Right atrium auricular region (tissue), 2 donors: Measurements from ENCODE around the gene GPRC5A. TPM values are rescaled to one million over a fixed set of nuclear protein-coding genes. Genes with fewer than 3 reads are reported as not detected.
"Not testable (repeated sequence)": the region's sequence is repeated elsewhere in the genome, so short reads cannot be mapped to it uniquely, and the experiment has no call there.

Source experiments
- DNase-seq: peaks from one replicate; pipeline ENCODE4 v3.0.0-alpha.2; 2019; ENCODE audit warnings: low spot score
- H3K27ac ChIP-seq, 2 donors: fragments of 200-600 bp; sonication (generic); 1 replicate in 1 of 2; 2 replicates in 1 of 2; pipeline ENCODE4 v1.5.1; 2016 to 2019
- H3K27me3 ChIP-seq, 2 donors: fragments of 200-600 bp; sonication (generic); one replicate each; pipeline versions ENCODE4 v1.5.1 to v1.6.0; 2017 to 2019
- H3K36me3 ChIP-seq: fragments of 200-600 bp; sonication (generic); one replicate; pipeline ENCODE4 v1.5.1; 2016
- H3K4me1 ChIP-seq, 2 donors: fragments of 200-600 bp; sonication (generic); one replicate each; pipeline versions ENCODE4 v1.5.1 to v1.6.0; 2017 to 2019
- H3K4me3 ChIP-seq, 2 donors: fragments of 200-600 bp; sonication (generic); 1 replicate in 1 of 2; 2 replicates in 1 of 2; pipeline ENCODE4 v1.5.1; 2017 to 2019; ENCODE audit warnings: mild to moderate bottlenecking in 1 of 2, moderate library complexity in 1 of 2
- H3K9me3 ChIP-seq, 2 donors: fragments of 200-600 bp; sonication (generic); one replicate each; pipeline ENCODE4 v1.5.1; 2019
- total RNA-seq, 2 donors: library from RNA; depleted of rRNA; stranded (reverse); fragments of >200 nt; gene quantifications; one replicate each; pipeline ENCODE4 v1.1.0, GENCODE V29; 2016
- TF ChIP-seq, protein P1 (sequence below), 2 donors: fragments of 200-600 bp; sonication (generic); IDR thresholded peaks; one replicate each; pipeline ENCODE4 v1.5.1; 2019; ENCODE audit warnings: antibody characterized with exemption in 2 of 2

Gene GPRC5A, protein sequence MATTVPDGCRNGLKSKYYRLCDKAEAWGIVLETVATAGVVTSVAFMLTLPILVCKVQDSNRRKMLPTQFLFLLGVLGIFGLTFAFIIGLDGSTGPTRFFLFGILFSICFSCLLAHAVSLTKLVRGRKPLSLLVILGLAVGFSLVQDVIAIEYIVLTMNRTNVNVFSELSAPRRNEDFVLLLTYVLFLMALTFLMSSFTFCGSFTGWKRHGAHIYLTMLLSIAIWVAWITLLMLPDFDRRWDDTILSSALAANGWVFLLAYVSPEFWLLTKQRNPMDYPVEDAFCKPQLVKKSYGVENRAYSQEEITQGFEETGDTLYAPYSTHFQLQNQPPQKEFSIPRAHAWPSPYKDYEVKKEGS
- 10 to 100 TPM; 10.1 to 14.3 TPM for total RNA-seq

DNA sequence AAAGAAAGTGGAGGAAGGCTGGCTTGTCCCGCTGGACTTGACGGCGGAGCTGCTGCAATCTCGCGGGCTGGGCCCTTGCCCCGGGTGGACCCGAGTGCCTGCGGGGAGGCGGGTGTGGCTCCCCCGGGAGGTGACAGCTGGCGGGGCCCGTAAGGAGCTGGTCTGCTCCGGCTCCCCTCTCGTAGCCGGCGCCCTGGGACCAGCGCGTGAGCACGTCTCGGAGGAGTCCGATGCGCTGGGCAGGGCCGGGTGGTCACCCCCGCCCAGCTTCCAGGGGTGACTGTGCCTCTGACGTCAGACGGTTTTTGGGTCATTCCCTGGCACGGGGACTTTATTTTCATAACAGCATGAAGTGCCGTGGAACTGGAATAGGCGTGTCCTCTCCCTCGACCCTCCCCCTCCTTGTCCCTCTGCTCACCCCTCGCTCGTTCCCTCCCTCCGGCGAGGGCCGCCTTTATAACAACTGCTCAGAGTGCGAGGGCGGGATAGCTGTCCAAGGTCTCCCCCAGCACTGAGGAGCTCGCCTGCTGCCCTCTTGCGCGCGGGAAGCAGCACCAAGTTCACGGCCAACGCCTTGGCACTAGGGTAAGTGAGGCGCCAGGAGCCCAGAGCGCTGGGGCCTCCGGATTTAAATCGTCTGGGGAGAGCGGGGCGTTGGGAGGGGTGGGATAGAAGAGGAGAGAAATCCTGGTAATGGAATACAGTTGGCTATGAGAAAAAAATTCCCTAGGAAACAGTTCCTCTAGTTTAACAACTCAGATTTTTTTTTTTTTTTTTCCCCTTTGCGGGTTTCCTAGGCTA lies at the start of gene GPRC5A:
Gene GPRC5A, plus strand, starts transcription at position 483 of the 801 bp plus-strand sequence. CDS start 16,688 bp downstream, outside the sequence.
- peak; percentile 97 for DNase-seq
- TF ChIP-seq, protein P1, sequence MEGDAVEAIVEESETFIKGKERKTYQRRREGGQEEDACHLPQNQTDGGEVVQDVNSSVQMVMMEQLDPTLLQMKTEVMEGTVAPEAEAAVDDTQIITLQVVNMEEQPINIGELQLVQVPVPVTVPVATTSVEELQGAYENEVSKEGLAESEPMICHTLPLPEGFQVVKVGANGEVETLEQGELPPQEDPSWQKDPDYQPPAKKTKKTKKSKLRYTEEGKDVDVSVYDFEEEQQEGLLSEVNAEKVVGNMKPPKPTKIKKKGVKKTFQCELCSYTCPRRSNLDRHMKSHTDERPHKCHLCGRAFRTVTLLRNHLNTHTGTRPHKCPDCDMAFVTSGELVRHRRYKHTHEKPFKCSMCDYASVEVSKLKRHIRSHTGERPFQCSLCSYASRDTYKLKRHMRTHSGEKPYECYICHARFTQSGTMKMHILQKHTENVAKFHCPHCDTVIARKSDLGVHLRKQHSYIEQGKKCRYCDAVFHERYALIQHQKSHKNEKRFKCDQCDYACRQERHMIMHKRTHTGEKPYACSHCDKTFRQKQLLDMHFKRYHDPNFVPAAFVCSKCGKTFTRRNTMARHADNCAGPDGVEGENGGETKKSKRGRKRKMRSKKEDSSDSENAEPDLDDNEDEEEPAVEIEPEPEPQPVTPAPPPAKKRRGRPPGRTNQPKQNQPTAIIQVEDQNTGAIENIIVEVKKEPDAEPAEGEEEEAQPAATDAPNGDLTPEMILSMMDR (IDR thresholded peaks at IDR 0.05), result peak in 1 of 2 donors; percentile 25
- Histone ChIP-seq H3K4me1 (peaks cover 0 to 18% of the 10 kb centered on the region in 2 donors), H3K27ac (peak within 1 kb of the TSS; percentile 62 to 70), H3K9me3 (no peaks in the 10 kb centered on the region), H3K36me3 (no peaks in the 10 kb centered on the region), H3K27me3 (no peaks in the 10 kb centered on the region), H3K4me3 (peak within 1 kb of the TSS; percentile 36 to 53)

DNA sequence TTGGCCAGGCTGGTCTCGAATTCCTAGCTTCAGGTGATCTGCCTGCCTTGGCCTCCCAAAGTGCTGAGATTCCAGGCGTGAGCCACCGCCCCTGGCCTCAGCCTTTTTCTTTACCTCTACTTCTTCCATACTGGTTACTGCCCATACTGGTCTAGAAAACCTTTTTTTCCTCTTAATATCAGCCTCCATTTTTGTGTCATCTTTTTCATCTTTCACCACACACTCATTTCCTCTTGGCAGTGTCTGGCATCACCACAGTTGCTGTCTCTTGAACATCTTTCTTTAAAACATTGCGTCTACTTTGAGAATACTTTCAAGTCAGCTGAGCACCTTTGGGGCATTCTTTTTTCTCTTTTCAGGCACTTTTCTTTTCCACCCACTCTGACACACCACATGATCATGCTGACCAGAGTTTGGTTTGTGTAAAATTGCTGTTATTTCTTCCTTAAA lies 45.5 kb upstream of the GPRC5A start:
- no peak overlapping the region for H3K27ac ChIP-seq
- H3K4me1 ChIP-seq, result no peaks in the 10 kb centered on the region
- no peaks in the 10 kb centered on the region for H3K27me3 ChIP-seq
- no peak overlapping the region for H3K4me3 ChIP-seq
- H3K36me3 ChIP-seq, result no peaks in the 10 kb centered on the region
- no peak for DNase-seq
- TF ChIP-seq, protein P1 (IDR thresholded peaks at IDR 0.05), result no peak
- H3K9me3 ChIP-seq, result no peaks in the 10 kb centered on the region

DNA sequence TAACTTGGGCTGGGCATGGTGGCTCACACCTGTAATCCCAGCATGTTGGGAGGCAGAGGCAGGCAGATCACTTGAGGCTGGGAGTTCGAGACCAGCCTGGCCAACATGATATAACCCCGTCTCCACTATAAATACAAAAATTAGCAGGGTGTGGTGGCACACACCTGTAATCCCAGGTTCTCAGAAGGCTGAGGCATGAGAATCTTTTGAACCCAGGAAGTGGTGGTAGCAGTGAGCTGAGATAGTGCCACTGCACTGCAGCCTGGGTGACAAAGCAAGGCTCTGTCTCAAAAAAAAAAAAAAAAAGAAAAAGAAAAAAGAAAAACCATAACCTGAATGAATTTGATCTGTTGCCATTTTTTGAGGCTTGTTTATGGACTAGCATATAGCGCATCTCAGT lies 44.6 kb upstream of the GPRC5A start:
- H3K27me3 ChIP-seq, H3K4me3 ChIP-seq, DNase-seq, H3K4me1 ChIP-seq, H3K27ac ChIP-seq, H3K36me3 ChIP-seq, H3K9me3 ChIP-seq: not testable (repeated sequence)

DNA sequence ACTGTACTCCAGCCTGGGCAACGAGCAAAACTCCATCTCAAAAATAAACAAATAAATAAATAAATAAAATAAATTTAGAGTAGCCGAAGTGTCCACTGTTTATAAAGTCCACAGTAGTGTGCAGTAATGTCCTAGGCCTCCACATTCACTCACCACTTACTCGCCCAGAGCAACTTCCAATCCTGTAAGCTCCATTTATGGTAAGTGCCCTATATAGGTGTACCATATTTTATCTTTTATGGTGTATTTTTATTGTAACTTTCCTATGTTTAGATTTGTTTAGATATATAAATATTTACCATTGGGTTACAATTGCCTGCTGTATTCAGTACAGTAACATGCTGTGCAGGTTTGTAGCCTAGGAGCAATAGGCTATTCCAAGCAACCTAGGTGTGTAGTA lies 37.9 kb upstream of the GPRC5A start:
- no peaks in the 10 kb centered on the region for H3K4me1 ChIP-seq
- TF ChIP-seq, protein P1 (IDR thresholded peaks at IDR 0.05), result no peak

DNA sequence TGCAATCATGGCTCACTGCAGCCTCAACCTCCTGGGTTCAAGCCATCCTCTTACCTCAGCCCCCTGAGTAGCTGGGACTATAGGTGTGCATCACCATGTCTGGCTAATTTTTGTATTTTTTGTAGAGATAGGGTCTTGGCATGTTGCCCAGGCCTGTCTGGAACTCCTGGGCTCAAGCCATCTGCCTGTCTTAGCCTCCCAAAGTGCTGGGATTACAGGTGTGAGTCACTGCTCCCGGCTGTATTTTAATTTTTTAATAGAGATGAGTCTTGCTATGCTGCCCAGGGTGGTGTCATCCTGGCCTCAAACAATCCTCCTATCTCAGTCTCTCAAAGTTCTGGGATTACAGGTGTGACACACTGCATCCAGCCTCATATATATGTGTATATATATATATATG lies 31.7 kb upstream of the GPRC5A start:
- Histone ChIP-seq H3K4me1 (no peaks in the 10 kb centered on the region), H3K9me3 (no peaks in the 10 kb centered on the region), H3K4me3 (no peak overlapping the region), H3K27me3 (no peaks in the 10 kb centered on the region), H3K27ac (no peak overlapping the region), H3K36me3 (no peaks in the 10 kb centered on the region)
- TF ChIP-seq, protein P1 (IDR thresholded peaks at IDR 0.05), result no peak
- DNase-seq, result no peak

More for the DNA sequence above, 37.9 kb upstream of the GPRC5A start:
- no peaks in the 10 kb centered on the region for H3K27me3 ChIP-seq
- H3K4me3 ChIP-seq, result no peak overlapping the region
- DNase-seq, result no peak
- H3K9me3 ChIP-seq, result no peaks in the 10 kb centered on the region
- H3K27ac ChIP-seq, result no peak overlapping the region
- H3K36me3 ChIP-seq, result no peaks in the 10 kb centered on the region

DNA sequence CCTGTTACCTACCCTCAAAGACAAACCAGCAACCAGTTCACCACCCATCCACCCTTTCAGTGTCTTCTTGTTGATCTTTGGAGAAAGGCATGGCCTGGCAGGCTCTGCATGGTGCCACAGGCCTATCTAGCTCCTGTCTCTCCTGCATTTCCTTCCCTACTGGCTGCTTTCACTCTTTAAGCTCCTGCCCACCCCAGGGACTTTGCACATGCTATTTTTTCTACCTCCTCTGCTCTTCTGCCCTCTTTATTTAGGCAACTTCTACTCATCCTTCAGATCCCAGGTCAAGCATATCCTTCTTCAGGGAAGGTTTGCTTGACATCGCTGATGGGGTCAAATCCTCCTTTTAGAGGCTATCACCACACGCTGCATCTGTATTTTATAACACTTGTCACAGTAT lies 27.1 kb upstream of the GPRC5A start:
- no peak overlapping the region for H3K4me3 ChIP-seq
- no peaks in the 10 kb centered on the region for H3K4me1 ChIP-seq
- no peaks in the 10 kb centered on the region for H3K27me3 ChIP-seq
- no peak for DNase-seq
- H3K9me3 ChIP-seq, result no peaks in the 10 kb centered on the region
- TF ChIP-seq, protein P1 (IDR thresholded peaks at IDR 0.05), result no peak
- H3K36me3 ChIP-seq, result no peaks in the 10 kb centered on the region
- H3K27ac ChIP-seq, result no peak overlapping the region
